GM18858 (cell line): ENCODE data around the gene NEIL1.
"Not testable (repeated sequence)": the region's sequence is repeated elsewhere in the genome, so short reads cannot be mapped to it uniquely, and the experiment has no call there.

Experiments
- ATAC-seq: cut with Tn5 transposase; IDR thresholded peaks from one replicate; pipeline ENCODE4 v1.9.1; 2021; ENCODE audit not compliant: unreplicated experiment

Gene NEIL1

DNA sequence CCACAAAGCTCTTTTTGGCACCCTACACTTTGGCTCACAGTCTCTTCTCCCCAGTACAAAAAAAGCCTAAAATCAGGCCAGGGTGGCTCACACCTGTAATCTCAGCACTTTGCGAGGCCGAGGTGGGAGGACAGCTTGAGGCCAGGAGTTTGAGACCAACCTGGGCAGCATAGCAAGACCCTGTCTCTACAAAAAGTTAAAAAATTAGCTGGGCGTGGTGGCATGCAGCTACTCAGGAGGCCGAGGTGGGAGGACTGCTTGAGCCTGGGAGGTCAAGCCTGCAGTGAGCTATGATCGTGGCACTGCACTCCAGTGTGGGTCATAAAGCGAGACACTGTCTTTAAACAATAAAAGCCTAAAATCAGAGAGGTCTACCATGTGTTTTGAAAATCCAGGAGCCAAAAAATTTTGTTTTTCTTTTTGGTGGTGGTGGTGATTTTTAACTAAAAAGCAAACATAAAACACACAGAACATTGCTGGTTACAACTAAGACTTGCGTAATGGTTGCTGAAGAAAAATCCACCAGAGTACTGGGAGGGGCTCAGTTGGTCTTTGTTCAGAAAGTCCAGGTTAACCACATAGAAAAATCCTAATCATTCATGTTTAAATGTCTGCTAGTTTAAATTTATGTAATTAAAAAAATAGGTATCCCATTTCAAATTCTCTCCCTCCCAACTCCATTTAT is 23.2 kb downstream of the NEIL1 start:
- ATAC-seq = no peak

DNA sequence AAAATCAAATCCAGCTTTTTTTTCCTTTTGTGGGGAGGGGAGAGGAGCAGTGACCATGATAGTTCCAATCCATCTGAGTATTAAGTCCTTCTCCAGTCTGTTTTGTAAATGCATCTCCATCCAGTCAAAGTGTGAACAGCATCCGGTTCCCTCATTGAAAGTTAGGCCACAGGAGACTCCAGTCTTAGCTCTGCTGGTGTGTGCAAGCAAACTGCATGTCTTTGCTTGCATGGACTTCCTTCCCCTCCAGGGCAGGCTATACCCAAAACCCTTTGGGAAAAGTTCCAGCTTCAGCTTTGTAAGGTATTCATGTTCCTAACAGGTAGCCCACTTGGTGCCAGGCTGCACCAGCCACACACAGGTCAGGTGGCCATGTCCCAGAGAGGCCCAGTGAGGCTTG is 24.6 kb downstream of the NEIL1 start:
- no peak for ATAC-seq

DNA sequence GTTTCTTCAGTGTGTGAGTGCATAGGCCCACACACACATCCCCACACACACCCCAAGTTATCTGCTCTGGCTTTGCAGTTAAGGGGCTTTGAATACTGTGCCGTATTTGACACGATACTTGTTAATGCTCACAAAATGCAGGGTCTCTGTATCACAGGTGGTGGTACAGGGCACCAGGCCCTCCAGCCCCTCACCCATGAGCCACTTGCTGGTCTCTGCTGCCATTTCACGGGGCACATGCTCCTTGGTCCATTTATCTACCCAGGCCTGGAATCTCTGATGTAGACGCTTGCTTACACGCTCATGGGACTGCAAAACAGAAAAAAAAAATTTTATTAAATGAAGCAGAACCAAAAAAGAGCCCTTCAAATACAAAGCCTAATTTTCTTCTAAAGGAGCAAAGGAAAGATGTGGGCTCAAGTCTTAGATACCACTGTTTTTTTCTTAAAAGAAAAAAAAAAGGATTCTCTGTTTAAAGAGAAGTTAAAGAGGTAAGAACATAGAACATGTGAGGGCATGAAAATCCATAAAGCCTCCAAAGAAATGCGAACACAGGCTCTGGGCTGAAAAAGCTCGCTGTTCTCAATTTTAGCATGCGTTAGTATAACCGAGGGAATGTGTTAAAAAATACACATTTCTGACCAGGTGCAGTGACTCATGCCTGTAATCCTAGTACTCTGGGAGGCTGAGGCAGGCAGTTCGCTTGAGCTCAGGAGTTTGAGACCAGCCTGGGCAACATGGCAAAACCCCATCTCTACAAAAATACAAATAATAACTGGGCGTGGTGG is 25.3 kb downstream of the NEIL1 start:
- no peak for ATAC-seq

DNA sequence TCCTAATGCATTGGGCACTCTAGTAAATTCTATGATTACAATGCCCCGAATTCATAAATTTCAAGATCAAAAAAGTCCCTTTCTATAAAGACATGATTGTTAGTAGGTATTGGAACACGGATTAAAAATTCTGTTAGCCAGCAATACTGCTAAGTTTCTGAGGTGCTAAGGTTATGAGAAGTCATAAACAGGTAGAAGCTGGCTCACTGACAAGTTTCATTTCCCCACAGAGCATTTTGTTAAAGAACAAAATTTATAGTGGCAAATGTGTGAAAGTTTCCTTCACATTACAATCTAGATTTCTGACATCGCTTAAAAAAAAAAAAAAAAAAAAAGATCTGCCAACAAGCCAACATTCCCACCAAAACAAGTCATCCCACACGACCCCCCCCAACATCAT is 33.9 kb downstream of the NEIL1 start:
- ATAC-seq = no peak

DNA sequence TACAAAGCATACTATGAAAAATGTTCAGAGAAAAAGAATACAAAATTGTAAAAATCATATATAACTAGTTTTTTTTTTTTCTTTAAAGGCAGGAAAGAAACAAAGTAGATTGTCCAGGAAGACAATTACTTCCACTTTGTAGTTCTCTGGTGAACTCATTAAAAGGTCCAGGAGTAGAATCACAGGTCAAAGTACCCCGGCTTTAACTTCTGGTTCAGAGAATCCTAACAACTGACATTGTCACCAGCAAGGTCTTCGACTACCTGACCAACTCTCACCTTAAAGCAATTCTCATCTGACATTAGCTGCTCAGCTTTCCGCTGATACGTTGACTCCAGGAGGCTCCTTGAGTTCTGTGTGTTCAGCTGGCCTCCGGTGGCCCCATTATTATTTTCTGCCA is 37.1 kb downstream of the NEIL1 start:
- ATAC-seq = not testable (repeated sequence)

DNA sequence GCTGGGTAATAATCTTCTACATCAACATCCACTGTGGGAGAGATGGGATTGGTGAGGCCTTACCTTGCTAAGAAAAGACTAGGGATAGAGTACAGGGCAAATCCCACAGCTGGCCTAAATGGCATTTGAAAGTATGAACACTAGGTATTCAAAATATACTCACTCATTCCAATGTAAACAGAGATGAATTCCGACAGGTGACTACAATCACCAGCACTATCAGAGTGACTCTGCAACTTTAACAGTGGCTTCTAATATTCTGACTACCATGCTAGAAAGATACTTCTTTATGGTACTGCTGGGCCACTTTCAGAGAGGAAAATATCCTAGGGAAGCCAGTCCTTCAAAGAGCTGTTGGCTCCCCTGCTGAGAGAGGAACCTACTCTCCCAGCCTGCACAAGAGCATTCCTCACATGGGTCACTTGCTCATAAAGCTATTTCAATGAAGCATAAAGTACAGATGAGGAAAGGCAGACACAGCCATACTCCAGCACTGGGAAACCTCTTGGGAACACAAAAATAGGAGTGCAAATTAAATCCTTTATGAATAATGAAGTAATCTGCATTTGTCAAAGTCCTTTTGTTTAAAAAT is 43.0 kb downstream of the NEIL1 start:
- ATAC-seq = no peak

DNA sequence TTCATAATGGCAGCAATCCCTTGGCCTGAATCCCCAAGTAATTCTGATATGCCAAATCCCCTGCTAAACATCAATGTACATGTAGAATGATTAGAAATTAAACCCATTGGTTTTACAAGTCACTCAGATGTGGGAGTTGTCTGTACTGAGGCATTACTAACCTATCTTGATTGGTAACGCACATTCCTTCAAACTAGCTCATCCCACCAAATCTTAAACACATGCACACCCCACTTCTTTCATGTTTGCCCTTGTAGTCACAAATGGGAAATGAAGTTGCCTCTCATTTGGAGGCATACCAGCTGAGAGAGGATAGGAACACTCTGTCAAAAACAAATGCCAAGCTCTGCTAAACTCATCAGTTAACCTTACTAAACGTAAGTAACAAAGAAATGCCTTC is 50.7 kb downstream of the NEIL1 start:
- ATAC-seq = no peak

DNA sequence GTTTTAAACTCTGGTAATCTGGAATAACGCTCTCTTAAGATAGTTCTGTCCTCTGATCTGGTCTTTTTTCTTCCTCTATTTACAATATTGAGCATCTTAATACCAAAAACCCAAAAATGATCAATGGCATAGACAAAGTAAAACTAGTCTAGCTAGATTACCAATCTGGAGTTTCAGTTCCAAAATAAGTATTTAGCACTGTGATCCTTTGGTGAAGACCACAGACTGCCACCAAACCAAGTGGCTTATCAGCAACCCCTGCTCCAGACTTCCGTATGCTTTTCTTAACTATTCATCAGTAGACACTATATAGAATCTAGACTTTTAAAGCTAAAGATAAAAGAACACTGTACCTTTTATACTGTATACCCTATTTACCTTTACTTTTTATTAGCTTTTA is 57.1 kb downstream of the NEIL1 start:
- ATAC-seq = no peak
